ENCODE measurements around the gene PAQR7. TPM values are rescaled to one million over a fixed set of nuclear protein-coding genes. Genes with fewer than 3 reads are reported as not detected.

Gene PAQR7
- total RNA-seq, 2 donors from 2014 or later: 0.85 to 2.9 TPM

- peaks cover 0 to 20% of the 10 kb centered on the region in 2 donors for H3K4me1 ChIP-seq
- no peak for DNase-seq (ENCODE audit: low spot score)
- TF ChIP-seq CTCF (IDR thresholded peaks at IDR 0.05): no peak
- no peaks in the 10 kb centered on the region for H3K36me3 ChIP-seq
- H3K27me3 ChIP-seq: no peaks in the 10 kb centered on the region
- H3K4me3 ChIP-seq: no peak overlapping the region
- no peak overlapping the region for H3K27ac ChIP-seq
- no peaks in the 10 kb centered on the region for H3K9me3 ChIP-seq
These were observed 1.2 kb upstream of the PAQR7 start for GRCh38 chr1:25876693-25877077.

GRCh38 chr1:25875856-25876692 is 566 bp upstream of the PAQR7 start:
- Histone ChIP-seq H3K9me3 (no peaks in the 10 kb centered on the region), H3K4me3 (peak overlapping the region; percentile 54 to 67), H3K27me3 (no peaks in the 10 kb centered on the region), H3K4me1 (peaks cover 0 to 26% of the 10 kb centered on the region in 2 donors), H3K27ac (peak overlapping the region; percentile 43 to 53), H3K36me3 (no peaks in the 10 kb centered on the region)
- TF ChIP-seq CTCF (IDR thresholded peaks at IDR 0.05): no peak
- DNase-seq (ENCODE audit: low spot score): peak; percentile 62

- Histone ChIP-seq H3K27ac (peak overlapping the region; percentile 45 to 53), H3K4me3 (peak overlapping the region; percentile 54 to 67), H3K4me1 (peaks cover 0 to 26% of the 10 kb centered on the region in 2 donors), H3K9me3 (no peaks in the 10 kb centered on the region), H3K27me3 (no peaks in the 10 kb centered on the region), H3K36me3 (no peaks in the 10 kb centered on the region)
- DNase-seq (ENCODE audit: low spot score): no peak
- TF ChIP-seq CTCF (IDR thresholded peaks at IDR 0.05): no peak
These were observed 814 bp downstream of the PAQR7 start for GRCh38 chr1:25874635-25875153.

GRCh38 chr1:25874209-25874608 is 1.3 kb downstream of the PAQR7 start:
- peaks cover 0 to 26% of the 10 kb centered on the region in 2 donors for H3K4me1 ChIP-seq
- H3K9me3 ChIP-seq: no peaks in the 10 kb centered on the region
- H3K27me3 ChIP-seq: no peaks in the 10 kb centered on the region
- no peaks in the 10 kb centered on the region for H3K36me3 ChIP-seq
- peak overlapping the region in 1 of 2 donors; percentile 53 for H3K27ac ChIP-seq
- no peak for DNase-seq (ENCODE audit: low spot score)
- TF ChIP-seq CTCF (IDR thresholded peaks at IDR 0.05): no peak
- H3K4me3 ChIP-seq: no peak overlapping the region

GRCh38 chr1:25873120-25873519 is 2.4 kb downstream of the PAQR7 start:
- Histone ChIP-seq H3K4me3 (no peak overlapping the region), H3K27me3 (no peaks in the 10 kb centered on the region), H3K4me1 (peaks cover 0 to 26% of the 10 kb centered on the region in 2 donors), H3K36me3 (no peaks in the 10 kb centered on the region), H3K27ac (no peak overlapping the region), H3K9me3 (no peaks in the 10 kb centered on the region)
- no peak for TF ChIP-seq CTCF (IDR thresholded peaks at IDR 0.05)
- DNase-seq (ENCODE audit: low spot score): no peak

All from right atrium auricular region (tissue), 2 donors.